GM10266 (cell line): ENCODE data around the gene GSK3B.

ENCODE experiments used
- DNase-seq: peaks from one replicate; pipeline ENCODE4 v3.0.0; 2012; ENCODE audit errors: extremely low spot score
- CTCF ChIP-seq: IDR thresholded peaks from 2 replicates; pipeline ENCODE4 v1.5.1; 2012; ENCODE audit warnings: mild to moderate bottlenecking, low read depth; ENCODE audit not compliant: control insufficient read depth, insufficient read depth; ENCODE audit errors: missing control alignments

Gene GSK3B

DNA sequence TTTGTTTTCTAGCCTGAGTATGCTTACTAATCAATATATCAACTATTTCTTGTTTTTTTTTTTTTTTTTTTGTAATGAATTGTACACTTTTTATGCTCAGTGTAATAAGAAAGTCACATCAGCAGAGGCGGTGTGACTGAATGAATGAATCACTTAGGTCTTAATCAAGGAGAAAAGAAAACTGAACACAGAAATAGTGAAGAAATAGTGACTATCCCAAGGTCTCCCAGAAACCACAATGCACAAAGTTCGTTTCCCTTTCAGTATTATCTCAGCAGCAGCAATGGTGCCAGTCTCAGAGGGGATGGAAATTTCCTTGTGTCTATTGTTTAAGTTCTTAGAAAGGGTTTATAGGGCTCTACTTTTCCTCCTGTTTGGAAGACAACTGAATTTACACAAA, 231.6 kb downstream of the GSK3B start:
- TF ChIP-seq CTCF = no peak
- no peak for DNase-seq

- no peak for TF ChIP-seq CTCF
- no peak for DNase-seq
Measured at GRCh38 chr3:119861681-119862080, 232.6 kb downstream of the GSK3B start.

- no peak for DNase-seq
- TF ChIP-seq CTCF = no peak
Measured at GRCh38 chr3:119859728-119860127, 234.5 kb downstream of the GSK3B start.

DNA sequence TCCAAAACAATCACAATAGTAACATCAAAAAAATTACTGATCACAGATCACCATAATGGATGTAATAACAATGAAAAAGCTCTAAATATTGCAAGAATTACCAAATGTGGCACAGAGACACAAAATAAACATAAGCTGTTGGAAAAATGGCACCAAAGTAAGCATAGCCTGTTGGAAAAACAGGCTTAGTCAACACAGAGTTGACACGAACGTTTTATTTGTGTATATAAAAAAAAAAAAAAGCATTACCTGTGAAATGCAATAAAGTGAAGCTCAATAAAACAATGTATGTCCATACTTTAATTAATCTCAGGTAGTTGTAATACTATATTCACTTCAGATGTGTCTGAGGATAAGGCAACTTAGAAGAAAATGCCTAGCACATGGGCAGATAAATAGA, 235.3 kb downstream of the GSK3B start:
- no peak for TF ChIP-seq CTCF
- DNase-seq = no peak

GRCh38 chr3:119856695-119857094, 237.6 kb downstream of the GSK3B start:
- no peak for TF ChIP-seq CTCF
- no peak for DNase-seq

GRCh38 chr3:119849126-119849525, 245.1 kb downstream of the GSK3B start:
- no peak for DNase-seq
- no peak for TF ChIP-seq CTCF

- DNase-seq = no peak
Measured at GRCh38 chr3:119841808-119842471, 252.3 kb downstream of the GSK3B start.

More at GRCh38 chr3:119841808-119842471, 252.3 kb downstream of the GSK3B start:
- no peak for TF ChIP-seq CTCF
